ENCODE data around the gene HOXB2. TPM values are rescaled to one million over a fixed set of nuclear protein-coding genes. Genes with fewer than 3 reads are reported as not detected.

HOXB2 gene
- total and polyA plus RNA-seq, 9 of the 15 experiments (the other 6 are each of a cell fraction or from before 2014, with no cell fraction given) = 2.1 to 97.7 (median 21.2) TPM

DNA sequence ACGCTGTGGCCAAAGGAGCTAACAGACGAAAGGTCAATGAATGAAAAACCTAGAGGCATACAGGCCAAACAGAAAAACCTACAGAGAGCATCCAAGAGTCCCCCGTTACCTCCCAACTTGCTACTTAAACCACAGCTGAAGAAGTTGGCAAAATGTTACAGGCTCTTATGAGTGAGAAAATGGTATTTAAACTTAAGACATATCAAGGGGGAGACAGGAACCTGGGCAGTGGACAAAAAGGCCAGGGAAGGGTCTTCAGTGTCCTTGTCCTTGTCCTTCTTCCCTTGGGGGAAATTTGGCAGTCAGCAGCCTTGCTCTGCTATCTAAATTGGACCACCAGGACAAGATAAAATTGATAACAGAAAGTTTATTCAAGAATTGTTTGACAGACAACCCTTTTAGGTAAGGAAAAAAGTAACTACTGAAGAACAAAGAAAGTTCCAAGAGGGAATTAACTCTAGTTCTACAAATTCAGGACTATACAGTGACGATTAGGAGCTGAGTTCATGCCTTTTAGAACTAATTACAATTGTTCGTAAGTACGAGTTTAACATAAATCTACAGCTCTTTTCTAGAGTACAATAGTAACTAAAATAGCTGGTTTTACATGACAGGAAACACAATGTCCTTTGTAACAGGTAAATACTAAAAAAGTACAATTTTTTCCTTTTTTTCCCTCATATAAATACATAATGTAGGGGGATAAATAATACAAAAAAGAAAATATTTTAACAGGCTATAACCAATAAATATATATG, 3.8 kb upstream of the HOXB2 start (continued):
- TF ChIP-seq, protein P1, sequence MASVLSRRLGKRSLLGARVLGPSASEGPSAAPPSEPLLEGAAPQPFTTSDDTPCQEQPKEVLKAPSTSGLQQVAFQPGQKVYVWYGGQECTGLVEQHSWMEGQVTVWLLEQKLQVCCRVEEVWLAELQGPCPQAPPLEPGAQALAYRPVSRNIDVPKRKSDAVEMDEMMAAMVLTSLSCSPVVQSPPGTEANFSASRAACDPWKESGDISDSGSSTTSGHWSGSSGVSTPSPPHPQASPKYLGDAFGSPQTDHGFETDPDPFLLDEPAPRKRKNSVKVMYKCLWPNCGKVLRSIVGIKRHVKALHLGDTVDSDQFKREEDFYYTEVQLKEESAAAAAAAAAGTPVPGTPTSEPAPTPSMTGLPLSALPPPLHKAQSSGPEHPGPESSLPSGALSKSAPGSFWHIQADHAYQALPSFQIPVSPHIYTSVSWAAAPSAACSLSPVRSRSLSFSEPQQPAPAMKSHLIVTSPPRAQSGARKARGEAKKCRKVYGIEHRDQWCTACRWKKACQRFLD (CRISPR knock-in tag; IDR thresholded peaks at IDR 0.05) = 0 out of 2 replicates have a peak, but pooled peaks have one; percentile 12
- TF ChIP-seq BCLAF1 (IDR thresholded peaks at IDR 0.05; ENCODE audit: borderline replicate concordance in 1 of 2, control insufficient read depth in 1 of 2, low read depth in 2 of 2, low read length in 1 of 2) = no peak
- TF ChIP-seq NR2C2 (CRISPR knock-in tag; IDR thresholded peaks at IDR 0.05) = no peak
- TF ChIP-seq NR2C2 (tag; IDR thresholded peaks at IDR 0.05) = 0 out of 2 replicates have a peak, but pooled peaks have one; percentile 32
- no peak for TF ChIP-seq ZBTB12 (CRISPR knock-in tag; IDR thresholded peaks at IDR 0.05)
- TF ChIP-seq, protein P2, sequence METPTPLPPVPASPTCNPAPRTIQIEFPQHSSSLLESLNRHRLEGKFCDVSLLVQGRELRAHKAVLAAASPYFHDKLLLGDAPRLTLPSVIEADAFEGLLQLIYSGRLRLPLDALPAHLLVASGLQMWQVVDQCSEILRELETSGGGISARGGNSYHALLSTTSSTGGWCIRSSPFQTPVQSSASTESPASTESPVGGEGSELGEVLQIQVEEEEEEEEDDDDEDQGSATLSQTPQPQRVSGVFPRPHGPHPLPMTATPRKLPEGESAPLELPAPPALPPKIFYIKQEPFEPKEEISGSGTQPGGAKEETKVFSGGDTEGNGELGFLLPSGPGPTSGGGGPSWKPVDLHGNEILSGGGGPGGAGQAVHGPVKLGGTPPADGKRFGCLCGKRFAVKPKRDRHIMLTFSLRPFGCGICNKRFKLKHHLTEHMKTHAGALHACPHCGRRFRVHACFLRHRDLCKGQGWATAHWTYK (CRISPR knock-in tag; IDR thresholded peaks at IDR 0.05) = peak; percentile 15; the same call in 1 of the 2 replicates
- no peak for TF ChIP-seq REST (IDR thresholded peaks at IDR 0.05; ENCODE audit: borderline replicate concordance)
- no peak for TF ChIP-seq REST (CRISPR knock-in tag; IDR thresholded peaks at IDR 0.05; ENCODE audit: low read depth)
- TF ChIP-seq ZNF79 (CRISPR knock-in tag; IDR thresholded peaks at IDR 0.05; ENCODE audit: low read depth) = peak; percentile 20; the same call in 1 of the 2 replicates
